HepG2 (cell line): ENCODE measurements around the gene LYRM7. TPM values are rescaled to one million over a fixed set of nuclear protein-coding genes. Genes with fewer than 3 reads are reported as not detected.
A peak's percentile ranks its signal among the peaks of the same experiment; 100 is the strongest.

ENCODE experiments used
- FOXK1 ChIP-seq: sonication (generic); formaldehyde crosslinking; IDR thresholded peaks from 2 replicates; pipeline ENCODE4 v1.4.0; 2020; ENCODE audit warnings: low read depth, missing genetic modification reagents, borderline replicate concordance
- GABPA ChIP-seq, 2 experiments: IDR thresholded peaks; 2 replicates each; pipeline ENCODE4 v1.6.1; 2011 to 2016; ENCODE audit warnings: low read depth in 2 of 2, low read length in 1 of 2, missing biosample characterization in 1 of 2, missing genetic modification characterization in 1 of 2
- GTF2F1 ChIP-seq: fragments of 150-350 bp; IDR thresholded peaks from 2 replicates; pipeline ENCODE4 v1.6.1; 2014; ENCODE audit warnings: low read length
- HMG20B ChIP-seq: conservative IDR thresholded peaks from 2 replicates; pipeline ENCODE4 v1.6.1; 2016; ENCODE audit warnings: missing genetic modification reagents, missing compliant biosample characterization
- KAT2B ChIP-seq: fragments of 150-350 bp; IDR thresholded peaks from 2 replicates; pipeline ENCODE4 v1.6.1; 2014; ENCODE audit warnings: low read depth, low read length, borderline replicate concordance
- KLF15 ChIP-seq: sonication (generic); formaldehyde crosslinking; IDR thresholded peaks from 2 replicates; pipeline ENCODE4 v1.8.1; 2023; ENCODE audit warnings: borderline replicate concordance, mild to moderate bottlenecking, inconsistent platforms, missing genetic modification reagents, mixed read lengths
- MAFF ChIP-seq: IDR thresholded peaks from 2 replicates; pipeline ENCODE4 v1.6.1; 2011; ENCODE audit warnings: low read depth, low read length, improper control_type of control experiment
- NCOA1 ChIP-seq: sonication (generic); formaldehyde crosslinking; IDR thresholded peaks from 2 replicates; pipeline ENCODE4 v1.9.0; 2021; ENCODE audit warnings: missing genetic modification reagents
- PCBP2 ChIP-seq: fragments of 200-400 bp; formaldehyde crosslinking; optimal IDR thresholded peaks from 2 replicates; pipeline ENCODE3; 2018; ENCODE audit warnings: low read length, low read depth; ENCODE audit not compliant: poor library complexity, severe bottlenecking
- TOE1 ChIP-seq: sonication (generic); formaldehyde crosslinking; IDR thresholded peaks from 2 replicates; pipeline ENCODE4 v1.4.0; 2020; ENCODE audit warnings: mild to moderate bottlenecking, missing genetic modification reagents
- ZNF562 ChIP-seq: sonication (generic); formaldehyde crosslinking; IDR thresholded peaks from 2 replicates; pipeline ENCODE4 v1.8.0; 2022; ENCODE audit warnings: missing genetic modification reagents, borderline replicate concordance
- ZNF616 ChIP-seq: sonication (generic); formaldehyde crosslinking; IDR thresholded peaks from 2 replicates; pipeline ENCODE4 v1.5.0; 2020; ENCODE audit warnings: low read depth, mild to moderate bottlenecking, missing genetic modification reagents
- ZNF652 ChIP-seq: IDR thresholded peaks from 2 replicates; pipeline ENCODE4 v1.6.1; 2016; ENCODE audit warnings: low read depth, borderline replicate concordance
- polyA plus RNA-seq, 8 experiments: library from polyadenylated mRNA; depleted of rRNA in 3 of 8; stranded (reverse) in 7 of 8; unstranded in 1 of 8; fragments of >200 nt; fragmentation: Illumina TruSeq in 4 of 8; extraction: Trizol in 4 of 8; gene quantifications; 2 replicates each; pipeline versions ENCODE4 v1.2.1 to v1.2.3, GENCODE V29; 2011 to 2016; ENCODE audit warnings: low read depth in 4 of 8, missing spikeins in 1 of 8, mixed read lengths in 1 of 8; ENCODE audit not compliant: insufficient read depth in 1 of 8
- total RNA-seq, 5 experiments: library from RNA; depleted of rRNA; stranded (reverse); fragments of >200 nt; fragmentation: Illumina TruSeq; extraction: Trizol; gene quantifications; 2 replicates each; pipeline ENCODE4 v1.2.3, GENCODE V29; 2016; ENCODE audit warnings: low read depth in 1 of 5
- TF ChIP-seq, protein P1 (sequence below), 2 experiments: IDR thresholded peaks; 2 replicates each; pipeline ENCODE4 v1.6.1; 2011 to 2012; ENCODE audit warnings: low read length in 2 of 2, borderline replicate concordance in 1 of 2, low read depth in 1 of 2, mild to moderate bottlenecking in 1 of 2, moderate library complexity in 1 of 2
- TF ChIP-seq, protein P2 (sequence below): sonication (generic); formaldehyde crosslinking; IDR thresholded peaks from 2 replicates; pipeline ENCODE4 v1.8.1; 2023; ENCODE audit warnings: mild to moderate bottlenecking, inconsistent platforms, moderate library complexity, missing genetic modification reagents, borderline replicate concordance
- TF ChIP-seq, protein P3 (sequence below): sonication (generic); formaldehyde crosslinking; IDR thresholded peaks from 2 replicates; pipeline ENCODE4 v1.4.0; 2020; ENCODE audit warnings: mild to moderate bottlenecking, missing genetic modification reagents
- TF ChIP-seq, protein P4 (sequence below): sonication (generic); formaldehyde crosslinking; IDR thresholded peaks from 2 replicates; pipeline ENCODE4 v1.9.0; 2021; ENCODE audit warnings: missing genetic modification reagents, borderline replicate concordance

The LYRM7 gene
- total and polyA plus RNA-seq, 2 of the 13 experiments (the other 11 are each of a cell fraction or from before 2014, with no cell fraction given): 3.0 to 5.5 TPM

DNA sequence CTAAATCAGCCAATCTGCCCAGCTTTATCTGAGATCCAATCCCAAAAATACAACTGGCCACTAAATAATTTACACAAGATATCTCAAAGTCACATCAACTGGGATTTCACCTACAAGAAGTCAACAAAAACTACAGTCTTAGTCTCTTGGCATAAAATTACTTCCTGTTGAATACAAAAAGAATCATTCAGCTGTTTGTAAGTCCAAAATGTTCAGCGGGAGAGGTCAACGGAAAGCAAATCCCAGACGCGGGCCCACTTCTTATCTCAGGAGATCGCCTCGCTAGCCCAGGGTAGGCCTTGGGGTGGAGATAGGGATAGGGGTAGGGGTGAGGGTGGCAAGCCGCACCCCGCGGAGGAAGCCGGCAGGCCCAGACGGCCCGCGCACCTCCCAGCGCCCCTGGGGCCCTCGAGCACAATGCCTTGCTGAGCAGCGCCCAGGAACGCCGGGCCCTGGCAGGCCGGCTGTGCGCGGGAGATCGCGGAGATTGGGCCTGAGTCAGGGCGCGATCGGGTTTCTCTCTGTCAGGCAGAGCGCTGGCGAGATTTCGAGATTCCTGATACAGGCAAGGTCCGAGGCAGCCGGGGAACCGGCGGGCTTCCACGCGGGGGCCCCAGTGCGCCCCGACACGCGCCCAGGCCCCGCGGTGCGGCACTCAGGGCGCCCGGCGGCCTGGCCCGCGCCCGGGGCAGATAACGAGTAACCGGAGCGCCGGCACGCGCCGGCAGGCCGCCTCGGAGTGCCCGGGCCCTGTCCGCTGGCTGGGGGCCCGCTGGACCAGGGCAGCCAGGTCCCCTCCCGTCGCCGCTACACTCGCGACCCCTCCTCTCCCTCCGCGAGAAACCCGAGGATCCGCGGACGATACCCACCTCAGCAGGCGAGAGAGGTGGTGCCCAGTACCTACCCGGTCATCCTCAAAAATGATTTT lies 6.3 kb upstream of the LYRM7 start (continued):
- TF ChIP-seq ZNF616 (CRISPR knock-in tag) (no peak), PCBP2 (no peak), GTF2F1 (no peak), HMG20B (CRISPR knock-in tag) (no peak), KLF15 (no peak), GABPA (IDR thresholded peaks at IDR 0.05; ENCODE audit: low read depth, low read length) (no peak), GABPA (CRISPR knock-in tag; IDR thresholded peaks at IDR 0.05; ENCODE audit: low read depth) (no peak), KAT2B (no peak), MAFF (no peak), FOXK1 (no peak), ZNF652 (CRISPR knock-in tag) (no peak), ZNF562 (CRISPR knock-in tag) (no peak), NCOA1 (CRISPR knock-in tag) (peak; percentile 87), TOE1 (CRISPR knock-in tag) (no peak)
- TF ChIP-seq, protein P1, sequence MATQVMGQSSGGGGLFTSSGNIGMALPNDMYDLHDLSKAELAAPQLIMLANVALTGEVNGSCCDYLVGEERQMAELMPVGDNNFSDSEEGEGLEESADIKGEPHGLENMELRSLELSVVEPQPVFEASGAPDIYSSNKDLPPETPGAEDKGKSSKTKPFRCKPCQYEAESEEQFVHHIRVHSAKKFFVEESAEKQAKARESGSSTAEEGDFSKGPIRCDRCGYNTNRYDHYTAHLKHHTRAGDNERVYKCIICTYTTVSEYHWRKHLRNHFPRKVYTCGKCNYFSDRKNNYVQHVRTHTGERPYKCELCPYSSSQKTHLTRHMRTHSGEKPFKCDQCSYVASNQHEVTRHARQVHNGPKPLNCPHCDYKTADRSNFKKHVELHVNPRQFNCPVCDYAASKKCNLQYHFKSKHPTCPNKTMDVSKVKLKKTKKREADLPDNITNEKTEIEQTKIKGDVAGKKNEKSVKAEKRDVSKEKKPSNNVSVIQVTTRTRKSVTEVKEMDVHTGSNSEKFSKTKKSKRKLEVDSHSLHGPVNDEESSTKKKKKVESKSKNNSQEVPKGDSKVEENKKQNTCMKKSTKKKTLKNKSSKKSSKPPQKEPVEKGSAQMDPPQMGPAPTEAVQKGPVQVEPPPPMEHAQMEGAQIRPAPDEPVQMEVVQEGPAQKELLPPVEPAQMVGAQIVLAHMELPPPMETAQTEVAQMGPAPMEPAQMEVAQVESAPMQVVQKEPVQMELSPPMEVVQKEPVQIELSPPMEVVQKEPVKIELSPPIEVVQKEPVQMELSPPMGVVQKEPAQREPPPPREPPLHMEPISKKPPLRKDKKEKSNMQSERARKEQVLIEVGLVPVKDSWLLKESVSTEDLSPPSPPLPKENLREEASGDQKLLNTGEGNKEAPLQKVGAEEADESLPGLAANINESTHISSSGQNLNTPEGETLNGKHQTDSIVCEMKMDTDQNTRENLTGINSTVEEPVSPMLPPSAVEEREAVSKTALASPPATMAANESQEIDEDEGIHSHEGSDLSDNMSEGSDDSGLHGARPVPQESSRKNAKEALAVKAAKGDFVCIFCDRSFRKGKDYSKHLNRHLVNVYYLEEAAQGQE (IDR thresholded peaks at IDR 0.05; ENCODE audit: borderline replicate concordance in 1 of 2, low read depth in 1 of 2, low read length in 2 of 2): peak in 1 of 2 experiments; percentile 31; a peak in 1 of 4 replicates
- TF ChIP-seq, protein P2, sequence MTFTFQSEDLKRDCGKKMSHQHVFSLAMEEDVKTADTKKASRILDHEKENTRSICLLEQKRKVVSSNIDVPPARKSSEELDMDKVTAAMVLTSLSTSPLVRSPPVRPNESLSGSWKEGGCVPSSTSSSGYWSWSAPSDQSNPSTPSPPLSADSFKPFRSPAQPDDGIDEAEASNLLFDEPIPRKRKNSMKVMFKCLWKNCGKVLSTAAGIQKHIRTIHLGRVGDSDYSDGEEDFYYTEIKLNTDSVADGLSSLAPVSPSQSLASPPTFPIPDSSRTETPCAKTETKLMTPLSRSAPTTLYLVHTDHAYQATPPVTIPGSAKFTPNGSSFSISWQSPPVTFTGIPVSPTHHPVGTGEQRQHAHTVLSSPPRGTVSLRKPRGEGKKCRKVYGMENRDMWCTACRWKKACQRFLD (CRISPR knock-in tag): no peak
- TF ChIP-seq, protein P3, sequence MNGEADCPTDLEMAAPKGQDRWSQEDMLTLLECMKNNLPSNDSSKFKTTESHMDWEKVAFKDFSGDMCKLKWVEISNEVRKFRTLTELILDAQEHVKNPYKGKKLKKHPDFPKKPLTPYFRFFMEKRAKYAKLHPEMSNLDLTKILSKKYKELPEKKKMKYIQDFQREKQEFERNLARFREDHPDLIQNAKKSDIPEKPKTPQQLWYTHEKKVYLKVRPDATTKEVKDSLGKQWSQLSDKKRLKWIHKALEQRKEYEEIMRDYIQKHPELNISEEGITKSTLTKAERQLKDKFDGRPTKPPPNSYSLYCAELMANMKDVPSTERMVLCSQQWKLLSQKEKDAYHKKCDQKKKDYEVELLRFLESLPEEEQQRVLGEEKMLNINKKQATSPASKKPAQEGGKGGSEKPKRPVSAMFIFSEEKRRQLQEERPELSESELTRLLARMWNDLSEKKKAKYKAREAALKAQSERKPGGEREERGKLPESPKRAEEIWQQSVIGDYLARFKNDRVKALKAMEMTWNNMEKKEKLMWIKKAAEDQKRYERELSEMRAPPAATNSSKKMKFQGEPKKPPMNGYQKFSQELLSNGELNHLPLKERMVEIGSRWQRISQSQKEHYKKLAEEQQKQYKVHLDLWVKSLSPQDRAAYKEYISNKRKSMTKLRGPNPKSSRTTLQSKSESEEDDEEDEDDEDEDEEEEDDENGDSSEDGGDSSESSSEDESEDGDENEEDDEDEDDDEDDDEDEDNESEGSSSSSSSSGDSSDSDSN (CRISPR knock-in tag): peak; percentile 97
- TF ChIP-seq, protein P4, sequence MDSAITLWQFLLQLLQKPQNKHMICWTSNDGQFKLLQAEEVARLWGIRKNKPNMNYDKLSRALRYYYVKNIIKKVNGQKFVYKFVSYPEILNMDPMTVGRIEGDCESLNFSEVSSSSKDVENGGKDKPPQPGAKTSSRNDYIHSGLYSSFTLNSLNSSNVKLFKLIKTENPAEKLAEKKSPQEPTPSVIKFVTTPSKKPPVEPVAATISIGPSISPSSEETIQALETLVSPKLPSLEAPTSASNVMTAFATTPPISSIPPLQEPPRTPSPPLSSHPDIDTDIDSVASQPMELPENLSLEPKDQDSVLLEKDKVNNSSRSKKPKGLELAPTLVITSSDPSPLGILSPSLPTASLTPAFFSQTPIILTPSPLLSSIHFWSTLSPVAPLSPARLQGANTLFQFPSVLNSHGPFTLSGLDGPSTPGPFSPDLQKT (CRISPR knock-in tag): no peak
